OCI-LY7 (cell line): ENCODE results near the gene TMEM250.

Experiments
- EZH2phosphoT487 ChIP-seq: fragments of 200-600 bp; sonication (generic); IDR thresholded peaks from 2 replicates; pipeline ENCODE4 v1.6.1; 2018; ENCODE audit warnings: low read depth, borderline replicate concordance, mild to moderate bottlenecking, mixed run types, antibody characterized with exemption, low read length, moderate library complexity, mixed read lengths
- TF ChIP-seq, protein P1 (sequence below): fragments of 200-600 bp; sonication (generic); conservative IDR thresholded peaks from 2 replicates; pipeline ENCODE4 v1.5.1; 2014; ENCODE audit warnings: mild to moderate bottlenecking, antibody characterized with exemption, low read length, moderate library complexity, mixed read lengths

DNA sequence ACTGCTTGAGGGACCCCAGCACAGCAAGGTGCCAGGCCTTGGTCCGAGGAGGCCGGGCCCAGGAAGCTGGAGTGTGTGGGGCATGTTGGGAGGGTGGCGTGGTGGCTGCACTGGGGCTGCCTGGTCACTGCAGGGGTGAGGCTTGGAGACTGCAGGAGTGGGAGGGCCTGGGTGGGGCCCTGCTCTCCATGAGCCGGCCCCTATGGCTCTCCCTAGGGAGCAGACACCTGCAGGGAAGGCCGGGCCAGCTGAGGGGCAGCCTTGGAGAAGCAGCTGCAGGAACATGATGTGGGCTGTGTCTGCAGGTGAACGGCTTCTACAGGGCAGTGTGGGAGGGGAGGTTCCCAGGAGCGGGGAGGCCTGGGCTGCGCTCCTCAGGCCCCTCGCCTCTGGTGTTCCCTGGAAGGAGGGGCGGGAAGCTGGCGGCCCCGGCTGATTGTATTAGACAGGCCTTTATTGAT lies 41.7 kb upstream of the TMEM250 start:
- TF ChIP-seq, protein P1, sequence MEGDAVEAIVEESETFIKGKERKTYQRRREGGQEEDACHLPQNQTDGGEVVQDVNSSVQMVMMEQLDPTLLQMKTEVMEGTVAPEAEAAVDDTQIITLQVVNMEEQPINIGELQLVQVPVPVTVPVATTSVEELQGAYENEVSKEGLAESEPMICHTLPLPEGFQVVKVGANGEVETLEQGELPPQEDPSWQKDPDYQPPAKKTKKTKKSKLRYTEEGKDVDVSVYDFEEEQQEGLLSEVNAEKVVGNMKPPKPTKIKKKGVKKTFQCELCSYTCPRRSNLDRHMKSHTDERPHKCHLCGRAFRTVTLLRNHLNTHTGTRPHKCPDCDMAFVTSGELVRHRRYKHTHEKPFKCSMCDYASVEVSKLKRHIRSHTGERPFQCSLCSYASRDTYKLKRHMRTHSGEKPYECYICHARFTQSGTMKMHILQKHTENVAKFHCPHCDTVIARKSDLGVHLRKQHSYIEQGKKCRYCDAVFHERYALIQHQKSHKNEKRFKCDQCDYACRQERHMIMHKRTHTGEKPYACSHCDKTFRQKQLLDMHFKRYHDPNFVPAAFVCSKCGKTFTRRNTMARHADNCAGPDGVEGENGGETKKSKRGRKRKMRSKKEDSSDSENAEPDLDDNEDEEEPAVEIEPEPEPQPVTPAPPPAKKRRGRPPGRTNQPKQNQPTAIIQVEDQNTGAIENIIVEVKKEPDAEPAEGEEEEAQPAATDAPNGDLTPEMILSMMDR: no peak
- TF ChIP-seq EZH2phosphoT487: no peak
